RWPE1 (cell line): ENCODE results near the gene COPS4.
"Not testable (repeated sequence)": the region's sequence is repeated elsewhere in the genome, so short reads cannot be mapped to it uniquely, and the experiment has no call there.

Experiments used
- CTCF ChIA-PET: fragments of 350-600 bp; sonication (Branson Sonifier 250); formaldehyde crosslinking; extraction: SDS; loops from one replicate; lab custom pipeline; 2021; lab: Yijun Ruan, JAX
- POLR2A ChIA-PET: fragments of 400-600 bp; formaldehyde crosslinking; extraction: SDS; loops from one replicate; lab custom pipeline; 2020; ENCODE audit warnings: antibody characterized with exemption; ENCODE audit not compliant: low non-redundant PET; lab: Yijun Ruan, JAX
- DNase-seq: peaks from one replicate; pipeline ENCODE4 v3.0.0; 2012; ENCODE audit warnings: low spot score
- H3K27ac ChIP-seq: fragments of 450-650 bp; 2 replicates; pipeline ENCODE4 v1.5.1; 2017
- TF ChIP-seq, protein P1 (sequence below): fragments of 450-650 bp; conservative IDR thresholded peaks from 2 replicates; pipeline ENCODE4 v1.5.1; 2017; ENCODE audit warnings: low read depth, mild to moderate bottlenecking

Gene COPS4

DNA sequence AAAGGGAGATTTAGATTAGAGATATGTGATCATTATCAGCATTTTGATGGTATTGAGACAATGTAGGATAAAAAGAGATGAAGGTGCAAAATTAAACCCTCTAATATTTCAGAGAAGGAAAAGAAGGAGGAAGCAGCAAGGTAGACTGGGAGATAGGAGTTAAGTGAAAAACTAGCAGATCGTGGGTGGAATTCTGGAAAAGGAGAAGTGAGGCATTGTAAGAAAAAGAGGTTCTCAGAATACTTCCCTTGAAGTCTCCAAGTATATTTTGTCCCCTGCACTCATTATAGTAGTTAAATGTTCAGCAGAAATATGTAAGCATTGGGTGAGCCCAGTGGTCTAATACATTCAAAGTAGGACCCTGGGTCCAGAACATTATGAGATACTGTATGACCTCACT lies 30.3 kb downstream of the COPS4 start:
- ChIA-PET POLR2A (no interaction called here), CTCF (interaction anchor here (0.5 kb wide), 1 partner anchor 94 kb away, joined by 7 read pairs; no protein-coding TSS in a partner anchor)
- TF ChIP-seq, protein P1, sequence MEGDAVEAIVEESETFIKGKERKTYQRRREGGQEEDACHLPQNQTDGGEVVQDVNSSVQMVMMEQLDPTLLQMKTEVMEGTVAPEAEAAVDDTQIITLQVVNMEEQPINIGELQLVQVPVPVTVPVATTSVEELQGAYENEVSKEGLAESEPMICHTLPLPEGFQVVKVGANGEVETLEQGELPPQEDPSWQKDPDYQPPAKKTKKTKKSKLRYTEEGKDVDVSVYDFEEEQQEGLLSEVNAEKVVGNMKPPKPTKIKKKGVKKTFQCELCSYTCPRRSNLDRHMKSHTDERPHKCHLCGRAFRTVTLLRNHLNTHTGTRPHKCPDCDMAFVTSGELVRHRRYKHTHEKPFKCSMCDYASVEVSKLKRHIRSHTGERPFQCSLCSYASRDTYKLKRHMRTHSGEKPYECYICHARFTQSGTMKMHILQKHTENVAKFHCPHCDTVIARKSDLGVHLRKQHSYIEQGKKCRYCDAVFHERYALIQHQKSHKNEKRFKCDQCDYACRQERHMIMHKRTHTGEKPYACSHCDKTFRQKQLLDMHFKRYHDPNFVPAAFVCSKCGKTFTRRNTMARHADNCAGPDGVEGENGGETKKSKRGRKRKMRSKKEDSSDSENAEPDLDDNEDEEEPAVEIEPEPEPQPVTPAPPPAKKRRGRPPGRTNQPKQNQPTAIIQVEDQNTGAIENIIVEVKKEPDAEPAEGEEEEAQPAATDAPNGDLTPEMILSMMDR, result no peak
- H3K27ac ChIP-seq, result no peak overlapping the region
- DNase-seq, result no peak

- no peak for DNase-seq
- peak overlapping the region; percentile 57 for H3K27ac ChIP-seq
- TF ChIP-seq, protein P1, result no peak
- POLR2A ChIA-PET, result no interaction called here
- CTCF ChIA-PET, result interaction anchor here (1.2 kb wide), 1 partner anchor 606 kb away, joined by 3 read pairs; no protein-coding TSS in a partner anchor
These were observed 32.2 kb downstream of the COPS4 start for GRCh38 chr4:83067058-83067639.

- DNase-seq, result no peak
- TF ChIP-seq, protein P1, result no peak
- no peak overlapping the region for H3K27ac ChIP-seq
- ChIA-PET POLR2A (no interaction called here), CTCF (interaction anchor here (0.5 to 0.9 kb wide), 2 partner anchors 228 to 249 kb away, joined by 3 read pairs; no protein-coding TSS in a partner anchor)
These were observed 36.1 kb downstream of the COPS4 start for GRCh38 chr4:83071116-83071515.

DNA sequence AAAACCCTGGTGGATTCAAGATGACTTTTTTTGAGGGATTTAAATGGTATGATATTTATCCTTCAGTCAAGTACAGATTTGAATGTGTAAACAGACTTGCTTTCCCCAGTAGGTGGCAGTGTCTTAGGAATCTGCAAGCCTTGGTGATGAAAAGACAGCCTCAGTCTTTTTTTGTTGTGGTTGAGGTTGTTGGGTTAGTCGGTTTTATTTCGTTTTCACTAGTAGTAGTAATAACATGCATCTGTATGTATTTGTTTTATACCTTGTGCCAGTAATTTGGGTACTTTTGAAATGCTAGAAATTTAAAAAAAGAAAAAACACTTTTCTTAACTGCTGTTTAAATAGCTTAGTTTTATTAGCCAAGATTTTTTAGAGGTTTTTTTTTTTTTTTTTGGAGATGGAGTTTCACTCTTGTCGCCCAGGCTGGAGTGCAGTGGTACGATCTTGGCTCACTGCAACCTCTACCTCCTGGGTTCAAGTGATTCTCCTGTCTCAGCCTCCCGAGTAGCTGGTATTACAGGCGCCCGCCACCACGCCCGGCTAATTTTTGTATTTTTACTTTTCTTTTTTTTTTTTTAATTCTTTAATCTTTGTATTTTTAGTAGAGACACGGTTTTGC lies 39.2 kb downstream of the COPS4 start:
- peak; percentile 45 for DNase-seq
- TF ChIP-seq, protein P1, result peak; percentile 74
- H3K27ac ChIP-seq, result peak overlapping the region; percentile 34; the same call in 1 of the 2 replicates
- POLR2A ChIA-PET, result no interaction called here
- CTCF ChIA-PET, result interaction anchor here (0.6 to 3.5 kb wide), 10 partner anchors 22 to 358 kb away, joined by 3 to 20 read pairs (median 6); no protein-coding TSS in a partner anchor

- CTCF ChIA-PET, result interaction anchor here (0.6 to 3.5 kb wide), 8 partner anchors 21 to 208 kb away, joined by 3 to 20 read pairs (median 7); no protein-coding TSS in a partner anchor
- POLR2A ChIA-PET, DNase-seq: not testable (repeated sequence)
- peak overlapping the region; percentile 34; the same call in 1 of the 2 replicates for H3K27ac ChIP-seq
These were observed 39.8 kb downstream of the COPS4 start for GRCh38 chr4:83074783-83075182.

GRCh38 chr4:83075311-83076095 lies 40.5 kb downstream of the COPS4 start:
- ChIA-PET CTCF (interaction anchor here (0.6 to 3.5 kb wide), 5 partner anchors 16 to 207 kb away, joined by 3 to 20 read pairs (median 9); no protein-coding TSS in a partner anchor), POLR2A (interaction anchor here (0.8 kb wide), 1 partner anchor 35 kb away, joined by 6 read pairs; no protein-coding TSS in a partner anchor)
- DNase-seq, result peak; percentile 25
- TF ChIP-seq, protein P1, result no peak
- H3K27ac ChIP-seq, result no peak overlapping the region
